GM21528 (cell line): Measurements from ENCODE around the gene BMPR1B.
"Not testable (repeated sequence)": the region's sequence is repeated elsewhere in the genome, so short reads cannot be mapped to it uniquely, and the experiment has no call there.

Experiments used
- ATAC-seq: cut with Tn5 transposase; IDR thresholded peaks from one replicate; pipeline ENCODE4 v1.9.1; 2021; ENCODE audit warnings: mild to moderate bottlenecking, moderate library complexity; ENCODE audit not compliant: unreplicated experiment, low FRiP score

Gene BMPR1B

DNA sequence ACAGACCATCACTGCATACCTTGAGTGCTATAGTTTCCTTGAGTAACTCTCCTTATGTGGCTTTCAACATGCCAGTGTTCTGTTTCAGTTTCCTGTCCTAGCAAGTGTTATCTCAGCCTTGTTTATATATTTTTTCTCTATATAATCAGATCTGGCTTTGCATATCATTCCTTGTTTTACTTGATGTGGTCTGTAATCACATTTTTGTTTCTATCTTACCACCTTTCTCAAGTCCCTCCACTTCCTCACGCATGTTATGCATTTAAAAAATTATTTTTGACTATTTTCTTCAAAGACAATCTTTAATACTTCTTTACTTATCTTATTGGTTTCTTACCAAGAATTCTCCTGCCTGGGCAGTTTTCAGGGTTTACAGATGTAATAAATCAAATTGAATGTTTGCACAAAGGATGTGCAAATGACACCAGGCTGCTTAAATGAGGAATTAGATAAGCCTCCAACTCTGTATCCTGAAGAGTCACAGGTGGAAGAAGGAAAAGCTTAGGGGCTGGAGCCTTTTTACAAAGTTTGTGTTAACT, 351.2 kb downstream of the BMPR1B start:
- no peak for ATAC-seq

DNA sequence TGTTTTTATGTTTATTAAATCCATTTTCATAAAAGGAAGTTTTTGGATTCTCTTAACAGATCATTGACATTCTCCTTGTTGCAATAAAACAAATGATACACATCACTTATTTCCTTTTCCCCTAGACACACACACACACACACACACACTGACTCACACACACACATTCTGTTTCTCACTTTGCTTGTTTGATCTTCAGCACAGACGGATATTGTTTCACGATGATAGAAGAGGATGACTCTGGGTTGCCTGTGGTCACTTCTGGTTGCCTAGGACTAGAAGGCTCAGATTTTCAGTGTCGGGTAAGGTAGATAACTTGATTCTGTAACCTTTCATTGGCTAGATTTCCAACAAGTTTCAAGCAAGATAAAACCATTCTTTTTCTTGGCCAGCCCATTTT, 356.8 kb downstream of the BMPR1B start:
- no peak for ATAC-seq

DNA sequence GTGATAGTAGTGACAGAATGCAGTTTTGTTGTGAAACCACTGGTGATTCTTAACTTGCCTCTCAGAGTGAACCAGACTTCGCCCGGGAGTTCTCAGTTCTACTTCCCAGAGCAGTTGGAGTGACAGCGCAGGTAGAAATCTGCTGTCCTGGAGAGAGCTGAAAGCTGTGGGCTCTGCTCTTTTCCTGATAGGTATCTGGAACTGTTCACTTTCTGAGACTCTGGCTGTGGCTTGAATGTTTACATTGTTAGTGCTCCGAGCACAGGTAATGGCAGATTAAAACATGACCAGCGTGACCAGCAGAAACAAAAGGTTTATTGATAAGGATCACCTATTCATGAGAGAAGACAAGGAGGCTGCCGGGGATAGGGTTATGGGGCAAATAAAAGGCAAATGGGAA, 360.7 kb downstream of the BMPR1B start:
- ATAC-seq = no peak

DNA sequence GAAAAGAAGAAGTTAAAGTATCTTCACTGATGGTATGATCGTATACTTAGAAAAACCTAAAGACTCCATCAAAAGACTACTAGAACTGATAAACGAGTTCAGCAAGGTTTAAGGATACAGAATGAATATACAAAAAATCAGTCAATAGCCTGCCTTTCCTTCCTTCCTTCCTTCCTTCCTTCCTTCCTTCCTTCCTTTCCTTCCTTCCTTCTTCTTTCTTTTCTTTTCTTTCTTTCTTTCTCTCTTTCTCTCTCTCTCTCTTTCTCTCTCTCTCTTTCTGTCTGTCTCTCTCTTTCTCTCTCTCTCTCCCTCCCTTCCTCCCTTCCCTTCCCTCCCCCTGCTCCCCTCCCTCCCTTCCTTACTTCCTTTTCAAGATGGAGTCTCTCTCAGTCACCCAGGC, 362.7 kb downstream of the BMPR1B start:
- ATAC-seq = no peak

DNA sequence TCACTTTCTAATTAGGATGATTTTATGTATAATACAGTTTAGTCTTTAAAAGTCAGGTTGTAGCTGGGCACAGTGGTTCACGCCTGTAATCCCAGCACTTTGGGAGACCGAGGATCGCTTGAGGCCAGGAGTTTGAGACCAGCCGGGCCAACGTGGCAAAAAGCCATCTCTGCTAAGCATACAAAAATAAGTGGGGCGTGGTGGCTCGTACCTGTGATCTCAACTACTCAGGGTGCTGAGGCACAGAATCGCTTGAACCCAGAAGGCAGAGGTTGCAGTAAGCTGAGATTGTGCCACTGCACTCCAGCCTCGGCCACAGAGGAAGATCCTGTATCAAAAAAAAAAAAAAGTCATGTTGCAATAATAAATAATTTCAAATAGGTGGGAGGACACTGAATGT, 364.2 kb downstream of the BMPR1B start:
- no peak for ATAC-seq

DNA sequence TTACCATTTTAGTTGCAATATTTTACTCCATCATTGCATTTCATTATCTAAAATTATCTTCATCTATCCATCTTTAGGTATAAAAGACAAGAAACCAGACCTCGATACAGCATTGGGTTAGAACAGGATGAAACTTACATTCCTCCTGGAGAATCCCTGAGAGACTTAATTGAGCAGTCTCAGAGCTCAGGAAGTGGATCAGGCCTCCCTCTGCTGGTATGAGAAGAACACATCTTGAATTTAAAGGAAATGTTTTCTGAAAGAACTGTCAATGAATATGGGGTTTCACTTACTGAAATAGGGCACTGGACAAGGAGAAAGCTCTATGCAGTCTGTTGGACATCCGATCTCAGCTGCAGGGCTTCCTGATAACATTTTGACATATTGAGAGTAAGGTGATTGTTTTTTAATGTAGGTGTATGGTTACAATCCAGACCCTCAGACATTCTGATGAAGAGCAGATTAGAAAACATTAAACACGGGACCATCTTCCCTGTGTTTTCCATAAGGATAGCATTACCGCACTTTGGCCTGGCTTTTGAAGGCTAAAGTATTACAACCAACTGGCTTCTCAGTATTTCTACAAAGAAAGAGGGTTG, 367.2 kb downstream of the BMPR1B start:
- ATAC-seq = no peak

DNA sequence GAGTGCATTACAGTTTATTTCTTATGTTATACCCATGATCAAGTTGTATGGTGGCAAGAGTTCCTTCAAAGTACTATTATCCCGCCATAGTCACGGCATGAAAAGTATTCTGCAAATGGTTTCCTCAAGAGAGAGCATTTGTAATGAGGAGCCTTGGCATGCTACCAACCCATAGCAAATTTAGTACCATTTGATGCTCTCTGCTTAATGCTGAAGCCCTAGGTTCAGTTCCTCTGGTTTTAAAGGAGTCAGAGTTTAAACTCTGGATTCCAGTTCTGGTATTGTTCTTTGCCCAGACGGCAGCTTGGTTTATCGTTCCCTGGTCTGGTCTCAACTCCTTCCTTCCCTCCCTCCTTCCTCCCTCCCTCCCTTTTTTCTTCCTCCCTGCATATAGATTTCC, 371.3 kb downstream of the BMPR1B start:
- ATAC-seq = no peak

DNA sequence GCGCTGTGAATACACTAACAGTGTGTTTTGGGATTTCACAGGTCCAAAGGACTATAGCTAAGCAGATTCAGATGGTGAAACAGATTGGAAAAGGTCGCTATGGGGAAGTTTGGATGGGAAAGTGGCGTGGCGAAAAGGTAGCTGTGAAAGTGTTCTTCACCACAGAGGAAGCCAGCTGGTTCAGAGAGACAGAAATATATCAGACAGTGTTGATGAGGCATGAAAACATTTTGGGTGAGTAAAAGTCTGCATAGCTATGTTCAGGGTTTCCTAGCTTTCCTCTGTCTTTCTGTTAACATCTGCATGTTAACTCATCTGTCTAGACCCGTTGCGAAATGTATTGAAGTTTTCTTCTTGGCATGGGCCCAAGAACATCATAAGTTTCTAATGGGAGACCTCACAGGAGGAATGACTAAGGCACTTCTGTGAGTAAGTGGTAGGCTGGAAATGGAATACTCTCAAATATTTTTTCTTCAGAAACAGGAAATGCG, 372.1 kb downstream of the BMPR1B start:
- no peak for ATAC-seq

DNA sequence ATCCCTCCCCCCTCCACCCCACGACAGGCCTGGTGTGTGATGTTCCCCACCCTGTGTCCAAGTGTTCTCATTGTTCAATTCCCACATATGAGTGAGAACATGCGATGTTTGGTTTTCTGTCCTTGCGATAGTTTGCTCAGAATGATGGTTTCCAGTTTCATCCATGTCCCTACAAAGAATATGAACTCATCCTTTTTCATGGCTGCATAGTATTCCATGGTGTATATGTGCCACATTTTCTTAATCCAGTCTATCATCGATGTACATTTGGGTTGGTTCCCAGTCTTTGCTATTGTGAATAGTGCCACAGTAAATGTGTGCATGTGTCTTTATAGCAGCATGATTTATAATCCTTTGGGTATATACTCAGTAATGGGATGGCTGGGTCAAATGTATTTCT, 376.3 kb downstream of the BMPR1B start:
- ATAC-seq = not testable (repeated sequence)

DNA sequence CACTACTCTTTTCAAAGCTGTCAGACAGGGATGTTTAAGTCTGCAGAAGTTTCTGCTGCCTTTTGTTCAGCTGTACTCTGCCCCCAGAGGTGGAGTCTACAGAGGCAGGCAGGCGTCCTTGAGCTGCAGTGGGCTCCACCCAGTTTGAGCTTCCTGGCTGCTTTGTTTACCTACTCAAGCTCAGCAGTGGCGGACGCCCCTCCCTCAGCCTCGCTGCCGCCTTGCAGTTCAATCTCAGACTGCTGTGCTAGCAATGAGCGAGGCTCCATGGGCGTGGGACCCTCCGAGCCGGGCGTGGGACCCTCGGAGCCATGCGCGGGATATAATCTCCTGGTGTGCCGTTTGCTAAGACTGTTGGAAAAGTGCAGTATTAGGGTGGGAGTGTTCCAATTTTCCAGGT, 381.7 kb downstream of the BMPR1B start:
- not testable (repeated sequence) for ATAC-seq

DNA sequence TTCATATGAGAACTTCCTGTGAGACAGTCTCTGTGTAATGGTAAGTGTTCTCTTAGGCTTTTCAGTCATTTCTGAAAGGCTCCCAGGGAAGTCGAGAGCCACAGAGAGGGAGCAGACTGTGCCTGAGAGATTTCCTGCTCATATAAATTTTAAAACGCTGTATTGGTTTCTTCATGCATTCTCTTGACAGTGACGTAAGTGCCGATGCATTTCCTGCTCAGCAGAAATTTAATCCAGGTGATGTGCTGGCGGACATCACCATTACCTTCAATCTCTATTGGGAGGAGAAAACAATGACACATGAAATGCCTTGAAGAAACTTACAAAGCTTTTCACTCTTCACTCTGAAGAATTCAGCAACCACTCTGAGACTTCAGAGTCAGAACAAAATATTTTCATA, 383.6 kb downstream of the BMPR1B start:
- ATAC-seq = no peak

DNA sequence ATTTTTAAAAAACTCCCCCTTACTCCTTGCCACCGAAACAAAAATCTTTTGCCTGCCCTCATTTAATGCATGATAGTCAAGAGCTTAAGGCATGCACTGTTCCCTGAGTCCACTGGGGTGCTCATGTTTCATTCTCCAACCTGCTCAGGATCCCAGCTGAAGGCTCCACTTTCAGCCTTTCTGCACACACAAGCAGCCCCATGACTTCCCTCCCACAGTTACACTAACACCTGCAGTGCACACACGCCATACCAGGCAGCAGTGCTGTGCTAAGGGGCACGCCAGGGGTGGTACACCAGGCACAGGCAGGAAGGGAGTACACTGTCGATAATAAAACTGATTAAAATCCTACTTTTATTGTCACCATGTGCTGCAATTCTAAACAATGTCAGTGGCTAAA, 385.2 kb downstream of the BMPR1B start:
- ATAC-seq = no peak

DNA sequence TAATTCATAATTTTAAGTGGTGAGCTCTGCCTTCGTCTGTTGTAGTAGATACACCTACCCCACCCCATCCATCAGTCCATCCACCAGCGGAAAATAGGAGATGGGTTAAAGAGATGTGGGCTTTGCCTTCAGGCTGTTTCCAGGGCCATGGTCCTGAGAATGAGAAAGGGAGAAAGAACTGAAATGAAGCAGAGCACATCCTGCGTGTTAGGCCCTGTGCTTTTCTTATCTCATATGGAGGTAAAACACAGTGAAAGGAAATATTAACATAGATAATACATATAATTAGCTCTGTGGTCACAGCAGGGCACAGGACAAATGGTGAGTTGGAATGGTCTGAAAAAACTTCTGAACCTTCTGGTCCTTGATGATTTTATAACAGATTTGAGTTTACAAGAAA, 393.5 kb downstream of the BMPR1B start:
- ATAC-seq = no peak

DNA sequence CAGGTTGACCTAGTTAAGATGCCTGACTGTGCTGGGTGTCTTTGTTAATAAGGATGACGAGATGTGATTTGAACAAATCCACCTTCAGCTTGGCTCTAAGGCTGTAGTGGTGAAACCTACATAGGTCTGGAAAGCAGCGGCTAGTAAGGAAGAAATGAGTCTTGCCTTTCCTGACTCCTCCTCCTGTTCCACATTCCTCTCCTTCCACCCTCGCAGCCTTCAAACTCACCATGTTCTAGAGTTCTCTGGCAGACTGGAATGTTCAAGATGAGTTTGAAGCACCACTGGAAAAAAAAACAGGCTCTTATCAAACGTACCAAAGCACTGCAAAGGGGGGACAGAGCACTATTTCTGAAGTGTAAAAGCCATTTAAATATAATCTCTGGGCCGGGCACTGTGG, 395.4 kb downstream of the BMPR1B start:
- ATAC-seq = no peak

DNA sequence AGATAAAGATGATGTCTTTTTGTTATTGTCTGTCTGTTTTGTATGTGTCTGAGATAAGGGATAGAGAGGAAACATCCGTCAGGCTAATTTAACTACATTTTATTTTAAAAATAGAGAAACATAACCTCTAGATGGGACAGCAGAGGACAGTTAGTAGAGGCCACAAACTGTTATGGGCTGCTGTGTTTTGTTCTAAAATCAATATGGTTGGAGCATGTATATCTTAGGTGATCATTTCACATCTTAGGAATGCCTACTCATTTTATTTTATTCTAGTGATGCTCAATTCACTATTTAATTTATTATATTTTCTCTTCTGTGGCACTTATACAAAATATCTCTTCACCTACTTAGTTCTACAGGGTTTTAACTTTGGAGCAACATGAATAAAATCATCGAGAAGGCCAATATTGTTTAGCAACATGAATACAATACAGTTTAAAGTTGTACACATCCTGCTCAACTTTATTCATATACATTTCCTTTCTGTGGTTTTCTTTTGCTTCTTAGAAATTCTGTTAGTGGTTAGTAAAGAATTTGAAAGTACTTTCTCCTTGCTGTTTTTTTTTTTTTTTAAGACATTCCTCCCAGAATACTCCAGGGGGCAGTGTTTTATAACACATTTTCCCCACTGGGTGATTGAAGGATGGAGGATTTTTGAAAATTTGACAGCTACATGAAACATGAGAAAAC, 398.1 kb downstream of the BMPR1B start:
- peak; percentile 65 for ATAC-seq

DNA sequence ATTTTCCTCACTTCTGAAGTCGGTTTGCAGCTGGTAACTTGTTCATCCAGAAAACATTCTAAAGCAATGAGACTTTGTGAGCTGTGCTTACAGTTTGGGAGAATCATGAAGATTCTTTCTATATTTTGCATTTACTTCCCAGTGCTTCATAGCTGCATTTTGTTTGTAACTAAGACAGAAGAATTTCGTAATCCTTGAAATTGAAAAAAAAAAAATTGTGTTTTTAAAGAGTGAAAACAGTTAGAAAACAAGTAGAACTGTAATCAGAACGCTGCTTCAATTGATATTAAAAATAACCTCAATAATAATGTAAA, 398.7 kb downstream of the BMPR1B start:
- peak; percentile 8 for ATAC-seq

DNA sequence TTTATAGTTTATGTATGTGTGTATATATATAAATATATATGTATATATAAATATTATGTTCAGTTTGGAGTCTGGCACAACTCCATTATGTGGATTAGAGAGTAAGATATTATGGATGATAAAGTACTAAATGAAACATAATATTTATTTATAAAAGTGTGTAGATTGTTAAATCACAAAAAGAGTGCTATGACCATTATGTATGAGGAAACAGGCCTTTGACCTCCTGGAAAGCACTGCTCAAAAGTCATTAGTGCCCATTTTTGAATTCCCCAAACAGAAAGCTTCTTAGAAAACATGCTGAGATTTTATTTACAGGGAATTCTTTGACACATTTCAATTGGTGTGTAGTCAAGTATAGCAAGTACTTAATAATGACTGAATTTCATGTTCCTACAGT, 399.8 kb downstream of the BMPR1B start:
- ATAC-seq = no peak

DNA sequence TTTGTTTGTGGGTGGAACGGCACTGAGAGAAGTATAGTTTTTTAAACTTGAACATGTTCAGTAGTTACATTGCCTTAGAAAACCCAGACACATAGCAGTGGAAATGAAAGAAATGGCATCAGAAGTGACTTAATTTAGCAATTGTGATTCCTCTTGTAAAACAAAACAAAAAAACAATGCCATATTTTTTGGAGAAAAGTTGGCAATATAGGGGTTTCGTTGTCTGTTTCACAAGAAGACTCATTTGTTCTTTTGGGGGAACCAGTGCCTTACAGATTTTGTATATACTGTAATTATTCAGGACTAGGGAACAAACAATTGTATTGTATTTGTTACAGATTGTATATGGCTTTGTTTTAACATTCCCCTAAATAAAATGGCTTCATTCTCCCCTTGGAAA, 400.3 kb downstream of the BMPR1B start:
- no peak for ATAC-seq

DNA sequence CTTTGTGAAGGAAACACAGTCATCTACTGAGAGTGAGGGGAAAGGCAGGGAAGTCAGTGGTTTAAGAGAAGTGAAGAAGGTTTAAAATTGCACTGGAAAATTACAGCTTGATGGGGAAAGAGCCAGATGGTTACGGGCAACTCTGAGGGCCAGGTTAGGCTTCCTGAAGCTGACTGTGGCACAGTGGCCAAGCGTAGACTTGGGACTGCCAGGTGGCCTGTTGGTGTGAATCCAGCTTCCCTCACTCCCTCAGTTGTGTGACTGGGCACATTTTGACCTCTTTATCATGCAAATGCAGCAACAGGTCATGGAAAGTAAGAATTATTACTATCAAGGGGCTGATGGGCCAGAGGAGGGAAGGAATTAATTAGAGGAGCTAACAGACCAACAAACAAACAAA, 400.9 kb downstream of the BMPR1B start:
- ATAC-seq = no peak

DNA sequence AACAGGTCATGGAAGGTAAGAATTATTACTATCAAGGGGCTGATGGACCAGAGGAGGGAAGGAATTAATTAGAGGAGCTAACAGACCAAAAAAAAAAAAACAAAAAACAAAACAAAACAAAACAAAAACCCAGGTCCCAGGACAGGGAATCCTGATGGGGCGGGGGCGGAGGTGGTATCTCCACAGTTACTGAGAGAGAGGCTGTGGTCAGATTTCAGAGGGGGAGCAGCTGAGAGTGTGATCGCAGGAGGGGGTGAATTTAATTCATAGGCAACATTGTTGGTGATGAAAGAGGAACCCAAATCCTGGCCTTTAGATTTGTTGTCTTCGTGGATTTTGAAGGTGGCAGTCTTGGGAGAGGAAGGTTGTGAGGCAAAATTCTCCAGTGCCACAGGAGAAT, 401.6 kb downstream of the BMPR1B start:
- no peak for ATAC-seq

DNA sequence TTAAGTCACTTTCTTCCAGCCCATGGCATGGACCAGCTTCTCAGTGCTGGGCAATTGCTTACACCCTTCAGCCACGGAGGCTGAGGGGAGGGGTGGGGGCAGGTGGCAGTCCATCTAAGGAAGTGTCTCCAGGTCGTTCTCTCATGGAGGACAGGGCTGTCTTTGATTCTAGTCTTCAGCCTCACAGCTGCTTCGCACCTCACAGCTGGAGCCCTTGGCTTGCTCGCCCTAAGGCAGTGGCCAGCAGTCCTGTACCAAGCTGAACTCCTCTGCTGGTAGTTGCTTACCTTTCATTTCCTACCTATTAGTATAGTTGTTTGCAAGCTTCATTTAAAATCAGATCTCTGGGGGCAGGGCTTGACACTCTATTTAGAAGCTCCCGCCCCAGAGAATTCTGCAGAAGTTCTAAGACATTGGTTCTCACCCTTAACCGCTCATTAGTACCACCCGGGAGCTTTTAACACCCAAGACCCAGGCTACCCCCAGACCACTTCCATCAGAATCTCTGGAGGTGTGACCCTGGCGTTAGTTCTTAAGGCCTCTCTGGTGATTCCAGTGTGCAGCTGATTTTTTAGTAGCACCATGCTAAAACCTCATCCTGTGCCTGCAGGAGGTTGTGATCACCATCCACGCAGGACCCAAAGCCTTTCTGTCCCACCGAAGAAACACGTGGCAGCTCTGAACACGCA, 404.2 kb downstream of the BMPR1B start:
- no peak for ATAC-seq

DNA sequence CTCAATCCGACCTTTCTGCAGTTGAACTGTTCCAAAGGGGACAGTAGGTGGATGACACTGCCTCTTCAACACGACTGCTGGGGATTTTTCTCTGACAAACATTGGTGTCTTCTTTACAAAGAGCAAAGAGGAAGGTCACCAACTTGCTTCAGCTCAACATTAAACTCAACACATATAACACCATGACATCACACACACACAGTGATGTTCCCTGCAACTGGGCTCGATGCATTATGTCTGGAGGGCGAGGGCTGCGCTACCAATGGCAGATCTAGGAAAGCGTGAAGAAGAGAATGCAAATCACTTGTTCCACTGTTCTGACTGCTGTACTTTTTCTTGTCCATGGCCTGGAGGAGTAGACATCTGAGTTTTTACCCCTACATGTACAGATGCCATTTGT, 405.1 kb downstream of the BMPR1B start:
- no peak for ATAC-seq
